Hindlimb muscle (tissue), 1 donor: ENCODE measurements around the gene MET. TPM values are rescaled to one million over a fixed set of nuclear protein-coding genes. Genes with fewer than 3 reads are reported as not detected.
"Not testable (repeated sequence)": the region's sequence is repeated elsewhere in the genome, so short reads cannot be mapped to it uniquely, and the experiment has no call there.

Experiments
- DNase-seq: peaks from one replicate; pipeline ENCODE4 v3.0.0-alpha.2; 2013
- polyA plus RNA-seq: library from polyadenylated mRNA; unstranded; fragments of 120-200 nt; gene quantifications from one replicate; pipeline ENCODE4 v1.2.1, GENCODE V29; 2013; ENCODE audit not compliant: insufficient read length

The MET gene
- polyA plus RNA-seq, 1 donor: 15.2 TPM

DNA sequence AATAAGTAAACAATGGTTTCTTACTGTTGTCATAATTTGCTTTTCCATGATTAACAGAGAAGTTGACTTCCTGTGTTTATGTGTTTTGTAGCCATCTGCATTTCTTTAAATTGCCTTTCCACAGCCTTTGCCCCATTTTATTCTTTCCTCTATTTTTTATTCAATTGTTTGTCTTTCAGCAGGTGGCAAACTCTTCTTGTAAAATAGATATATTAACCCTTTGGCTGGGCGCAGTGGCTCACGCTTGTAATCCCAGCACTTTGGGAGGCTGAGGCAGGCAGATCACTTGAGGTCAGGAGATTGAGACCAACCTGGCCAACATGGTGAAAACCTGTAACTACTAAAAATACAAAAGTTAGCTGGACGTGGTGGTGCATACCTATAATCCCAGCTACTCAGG is 139.8 kb downstream of the MET start:
- no peak for DNase-seq

DNA sequence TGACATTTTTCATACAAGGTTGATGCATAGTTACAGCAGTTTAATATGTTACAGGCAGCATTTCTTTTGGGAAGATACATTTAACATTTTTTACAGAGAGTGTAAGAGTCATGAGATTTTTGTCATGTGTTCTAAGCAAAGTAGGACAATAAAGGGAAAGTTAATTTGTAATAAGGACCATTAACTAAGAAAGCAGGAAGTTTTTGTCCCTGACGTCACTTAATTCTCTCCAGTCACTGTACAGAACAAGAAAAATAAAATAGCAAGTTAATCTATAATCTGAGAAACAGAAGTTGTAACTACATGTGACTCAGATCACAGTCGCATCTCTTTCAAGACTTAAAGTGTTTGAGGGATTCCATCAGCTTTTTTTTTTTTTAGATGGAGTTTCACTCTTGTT is 140.9 kb downstream of the MET start:
- DNase-seq: no peak

- DNase-seq: not testable (repeated sequence)
Observed at GRCh38 chr7:116813371-116813770, 141.4 kb downstream of the MET start.

DNA sequence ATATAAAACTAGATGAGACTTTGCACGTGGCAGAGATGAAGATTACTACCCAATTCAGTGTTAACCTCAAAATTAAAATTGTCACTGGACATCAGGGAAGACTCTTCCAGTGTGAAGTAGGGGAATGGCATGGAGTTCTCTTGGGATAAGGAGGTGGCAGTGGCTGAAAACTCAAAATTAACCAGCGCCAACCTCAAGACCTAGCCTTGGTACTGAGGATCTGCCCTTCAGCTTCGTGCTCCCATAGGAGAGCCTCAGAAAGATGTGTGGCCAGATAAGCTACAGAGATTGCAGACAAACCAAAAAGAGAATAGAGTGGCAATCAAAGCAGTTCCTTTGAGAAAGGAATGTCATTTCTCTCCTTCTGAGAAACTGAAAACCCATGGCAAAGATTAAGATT is 143.0 kb downstream of the MET start:
- no peak for DNase-seq

DNA sequence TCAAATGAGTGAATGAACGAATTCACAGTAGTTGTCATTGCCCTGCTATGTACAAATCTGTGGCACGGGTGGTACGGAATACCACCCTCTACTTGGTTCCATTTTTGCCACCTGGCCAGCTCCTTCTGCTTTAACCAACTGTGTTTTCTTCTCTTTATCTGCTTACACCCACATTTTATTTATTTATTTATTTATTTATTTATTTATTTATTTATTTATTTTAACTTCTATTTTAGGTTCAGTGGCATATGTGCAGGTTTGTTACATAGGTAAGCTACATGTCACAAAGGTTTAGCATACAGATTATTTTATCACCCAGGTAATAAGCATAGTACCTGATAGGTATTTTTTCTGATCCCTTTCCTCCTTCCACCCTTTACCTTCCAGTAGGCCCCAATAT is 148.2 kb downstream of the MET start:
- DNase-seq: no peak

GRCh38 chr7:116821647-116822046 is 149.7 kb downstream of the MET start:
- not testable (repeated sequence) for DNase-seq

DNA sequence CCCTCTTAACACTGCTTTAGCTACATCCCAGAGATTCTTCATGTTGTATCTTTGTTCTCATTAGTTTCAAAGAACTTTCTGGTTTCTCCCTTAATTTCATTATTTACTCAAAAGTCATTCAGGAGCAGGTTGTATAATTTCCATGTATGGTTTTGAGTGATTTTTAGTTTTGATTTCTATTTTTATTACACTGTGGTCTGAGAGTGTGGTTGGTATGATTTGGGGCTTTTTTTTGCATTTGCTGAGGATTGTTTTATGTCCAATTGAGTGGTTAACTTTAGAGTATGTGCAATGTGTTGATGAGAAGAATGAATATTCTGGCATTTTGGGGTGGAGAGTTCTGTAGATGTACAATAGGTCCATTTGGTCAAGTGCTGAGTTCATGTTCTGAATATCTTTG is 152.5 kb downstream of the MET start:
- no peak for DNase-seq

- DNase-seq: no peak
Observed at GRCh38 chr7:116828281-116828680, 156.3 kb downstream of the MET start.

- DNase-seq: no peak
Observed at GRCh38 chr7:116829041-116829440, 157.0 kb downstream of the MET start.

DNA sequence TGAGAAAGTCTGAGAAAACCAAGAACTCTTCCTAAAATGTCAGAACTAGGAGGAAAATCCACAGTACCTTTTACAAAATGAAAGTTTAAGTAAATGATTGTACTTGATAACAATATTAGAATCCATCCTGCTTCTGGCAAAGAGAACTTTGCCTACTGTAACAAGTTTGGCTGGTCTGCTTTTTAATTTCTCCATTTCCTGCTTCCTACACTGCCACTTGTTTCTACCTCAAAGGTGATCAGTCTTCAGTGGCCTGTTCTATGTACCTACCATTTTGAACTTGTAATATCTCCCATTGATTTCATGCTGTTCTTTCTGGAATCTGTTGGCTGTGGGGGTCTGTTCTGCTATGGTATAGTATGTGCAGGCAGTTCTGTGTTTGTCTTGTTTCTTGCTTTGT is 157.5 kb downstream of the MET start:
- no peak for DNase-seq

GRCh38 chr7:116832692-116833091 is 160.7 kb downstream of the MET start:
- DNase-seq: no peak

GRCh38 chr7:116834815-116835504 is 163.0 kb downstream of the MET start:
- DNase-seq: no peak

DNA sequence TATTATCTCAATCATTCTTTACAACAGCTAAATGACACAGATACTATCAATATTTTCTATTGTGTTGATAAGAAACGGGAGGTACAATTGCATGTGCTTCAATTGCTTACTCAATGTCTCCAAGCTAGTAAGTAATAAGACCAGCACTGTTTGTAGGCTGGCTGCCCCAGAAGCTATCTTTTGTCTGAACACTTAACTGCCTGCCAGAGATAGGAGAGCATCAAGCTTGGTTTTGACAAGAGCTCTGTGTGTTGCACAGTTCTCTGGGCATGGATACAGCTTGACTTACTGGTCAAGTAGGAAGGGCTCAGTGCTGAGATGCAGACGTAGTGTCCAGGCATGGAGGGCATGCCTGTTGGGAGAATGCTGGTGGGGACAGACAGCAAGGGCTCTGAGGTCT is 164.1 kb downstream of the MET start:
- no peak for DNase-seq

GRCh38 chr7:116836911-116837310 is 164.9 kb downstream of the MET start:
- DNase-seq: no peak

- no peak for DNase-seq
Observed at GRCh38 chr7:116837586-116837985, 165.6 kb downstream of the MET start.

DNA sequence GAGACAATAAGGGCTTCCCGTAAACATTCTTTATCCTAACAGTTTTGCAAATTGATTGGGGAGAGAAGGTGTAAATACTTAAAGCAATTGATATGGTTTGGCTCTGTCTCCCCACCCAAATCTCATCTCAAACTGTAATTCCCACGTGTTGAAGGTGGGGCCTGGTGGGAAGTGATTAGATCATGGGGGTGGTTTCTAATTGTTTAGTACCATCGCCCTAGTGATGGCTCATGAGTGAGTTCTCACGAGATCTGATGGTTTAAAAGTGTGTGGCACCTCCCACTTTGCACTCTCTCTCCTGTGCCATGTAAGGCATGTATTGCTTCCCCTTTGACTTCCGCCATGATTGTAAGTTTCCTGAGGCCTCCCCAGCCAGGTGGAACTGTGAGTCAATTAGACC is 168.3 kb downstream of the MET start:
- no peak for DNase-seq

GRCh38 chr7:116842371-116842770 is 170.4 kb downstream of the MET start:
- no peak for DNase-seq

DNA sequence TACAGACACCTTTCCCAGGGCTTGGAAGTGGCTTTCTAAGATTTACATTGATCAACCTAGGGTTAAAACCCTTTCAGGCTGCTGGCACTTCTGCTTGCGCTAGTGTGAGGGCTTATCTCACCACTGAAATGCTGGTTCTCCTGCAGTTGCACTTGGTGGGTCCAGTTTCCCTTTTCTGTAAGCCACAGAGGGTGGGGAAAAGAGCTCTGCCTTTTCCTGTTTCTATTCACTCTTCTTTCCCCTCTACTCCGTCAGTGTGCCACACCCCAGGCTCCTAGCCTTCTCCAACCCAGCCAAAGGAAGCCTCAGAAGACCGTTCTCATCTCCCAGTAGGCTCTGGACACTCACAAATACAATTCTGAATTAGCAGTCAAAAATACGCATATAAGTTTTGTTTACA is 171.4 kb downstream of the MET start:
- DNase-seq: no peak

Other genes with a start within 250 kb of the MET start
- gene CAV2, start 172.5 kb upstream of the MET start, polyA plus RNA-seq: 44.3 TPM
- gene CAV1, start 147.2 kb upstream of the MET start, polyA plus RNA-seq: 196 TPM
- 180 TPM for gene CAPZA2, start 190.4 kb downstream of the MET start, polyA plus RNA-seq